ENCODE results near the gene TACSTD2. TPM values are rescaled to one million over a fixed set of nuclear protein-coding genes. Genes with fewer than 3 reads are reported as not detected.
A peak's percentile ranks its signal among the peaks of the same experiment; 100 is the strongest.

TACSTD2 gene
- total RNA-seq, 1 experiment from 2014 or later = 1.2 TPM

DNA sequence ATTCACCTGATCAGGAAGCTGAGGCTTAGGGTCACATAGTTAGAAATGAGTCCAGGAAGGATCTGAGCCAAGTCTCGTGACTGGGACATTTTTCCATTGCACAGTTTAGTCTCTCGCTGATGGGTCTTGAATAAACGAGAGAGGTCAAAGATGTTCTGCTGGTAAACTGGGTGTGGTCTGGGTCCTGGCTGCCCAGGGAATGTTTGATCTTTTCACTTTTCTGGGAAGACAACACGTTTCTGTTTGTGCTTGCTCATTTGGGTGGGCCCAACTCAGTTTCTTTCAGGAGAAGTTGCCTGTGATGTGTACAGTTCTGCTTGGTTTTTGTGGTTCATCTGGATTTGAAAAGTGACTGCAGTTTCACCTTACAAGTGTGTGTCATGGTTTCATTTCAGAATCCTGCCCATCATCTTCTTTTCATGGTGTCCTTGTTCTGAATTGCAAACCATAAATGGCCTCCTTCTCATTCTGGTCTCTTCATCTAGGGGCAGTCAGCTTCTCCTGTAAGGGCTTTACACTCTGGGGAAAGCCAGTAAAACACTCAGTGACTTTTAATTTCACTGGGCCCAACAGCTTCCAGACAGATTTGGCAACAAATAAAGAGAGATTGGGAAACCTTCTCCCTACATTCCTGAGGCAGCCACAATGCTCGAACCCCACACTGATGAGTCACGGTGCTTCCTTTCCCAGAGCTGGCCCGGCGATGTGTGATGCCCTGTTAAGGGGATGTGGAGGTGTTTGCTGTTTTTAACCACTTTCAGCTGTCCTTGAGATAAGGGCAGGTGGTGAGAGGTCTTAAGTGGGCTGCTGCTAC is 7.2 kb upstream of the TACSTD2 start:
- H2BK15ac ChIP-seq (ENCODE audit: low read depth, low read length) = no peak overlapping the region

More for the DNA sequence above, 7.2 kb upstream of the TACSTD2 start:
- Mint-ChIP-seq H3K4me3 (no peak overlapping the region), H3K9me3 (no peaks in the 10 kb centered on the region; a peak in 1 of 5 replicates), H3K4me1 (peaks cover 2 to 5% of the 10 kb centered on the region in 2 experiments; a peak in 2 of 4 replicates), H3K27ac (peak overlapping the region in 1 of 3 experiments; percentile 20; a peak in 1 of 7 replicates), H3K36me3 (ENCODE audit: insufficient read depth in 1 of 3, low read depth in 3 of 3) (no peaks in the 10 kb centered on the region), H3K27me3 (ENCODE audit: low read depth) (peaks cover 14% of the 10 kb centered on the region)
- no peak overlapping the region for H4K8ac ChIP-seq (replicated peaks; ENCODE audit: insufficient read length, low read depth, low read length)
- no peaks in the 10 kb centered on the region for H4K20me1 ChIP-seq (ENCODE audit: control insufficient read depth, insufficient read depth, insufficient read length)
- no peak overlapping the region for H4K91ac ChIP-seq (ENCODE audit: insufficient read length, low read depth, low read length)
- no peak overlapping the region for H3K4ac ChIP-seq (ENCODE audit: low read depth, low read length)
- H2AK5ac ChIP-seq (ENCODE audit: insufficient read length, low read length) = no peak overlapping the region
- no peak overlapping the region for H2BK5ac ChIP-seq (ENCODE audit: insufficient read length, low read length)
- no CpG with 5 or more reads among the region's 8 CpGs for WGBS (ENCODE audit: extremely low coverage, insufficient read length, low lambda C conversion rate)
- H3K79me1 ChIP-seq (ENCODE audit: insufficient read depth, low read depth, low read length, poor library complexity, severe bottlenecking) = no peaks in the 10 kb centered on the region
- no peak overlapping the region for H2BK12ac ChIP-seq (ENCODE audit: insufficient read length, low read depth, low read length)
- no peak overlapping the region for H2BK20ac ChIP-seq (ENCODE audit: low read depth, low read length, poor library complexity, severe bottlenecking)
- TF ChIP-seq, protein P1, sequence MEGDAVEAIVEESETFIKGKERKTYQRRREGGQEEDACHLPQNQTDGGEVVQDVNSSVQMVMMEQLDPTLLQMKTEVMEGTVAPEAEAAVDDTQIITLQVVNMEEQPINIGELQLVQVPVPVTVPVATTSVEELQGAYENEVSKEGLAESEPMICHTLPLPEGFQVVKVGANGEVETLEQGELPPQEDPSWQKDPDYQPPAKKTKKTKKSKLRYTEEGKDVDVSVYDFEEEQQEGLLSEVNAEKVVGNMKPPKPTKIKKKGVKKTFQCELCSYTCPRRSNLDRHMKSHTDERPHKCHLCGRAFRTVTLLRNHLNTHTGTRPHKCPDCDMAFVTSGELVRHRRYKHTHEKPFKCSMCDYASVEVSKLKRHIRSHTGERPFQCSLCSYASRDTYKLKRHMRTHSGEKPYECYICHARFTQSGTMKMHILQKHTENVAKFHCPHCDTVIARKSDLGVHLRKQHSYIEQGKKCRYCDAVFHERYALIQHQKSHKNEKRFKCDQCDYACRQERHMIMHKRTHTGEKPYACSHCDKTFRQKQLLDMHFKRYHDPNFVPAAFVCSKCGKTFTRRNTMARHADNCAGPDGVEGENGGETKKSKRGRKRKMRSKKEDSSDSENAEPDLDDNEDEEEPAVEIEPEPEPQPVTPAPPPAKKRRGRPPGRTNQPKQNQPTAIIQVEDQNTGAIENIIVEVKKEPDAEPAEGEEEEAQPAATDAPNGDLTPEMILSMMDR (conservative IDR thresholded peaks at IDR 0.05) = no peak
- H3K56ac ChIP-seq (ENCODE audit: insufficient read length, low read depth, low read length) = no peak overlapping the region
- no peak overlapping the region for H3K27ac ChIP-seq (ENCODE audit: insufficient read length, low read depth, low read length)
- no peaks in the 10 kb centered on the region for H3K79me2 ChIP-seq (ENCODE audit: insufficient read depth, low read length)
- no peaks in the 10 kb centered on the region for H3K23me2 ChIP-seq (ENCODE audit: insufficient read length, low read depth, low read length, poor library complexity, severe bottlenecking)
- no peak overlapping the region for H3K23ac ChIP-seq (ENCODE audit: insufficient read length, low read depth, low read length)
- H3T11ph ChIP-seq (ENCODE audit: low read length) = no peak overlapping the region
- no peak overlapping the region for H2BK120ac ChIP-seq (ENCODE audit: low read depth, low read length, poor library complexity, severe bottlenecking)
- no peaks in the 10 kb centered on the region; the same call in 1 of the 2 replicates for H3K4me1 ChIP-seq (ENCODE audit: insufficient read depth, low read length)
- H3K14ac ChIP-seq (ENCODE audit: insufficient read depth, low read length) = no peak overlapping the region
- H4K5ac ChIP-seq (ENCODE audit: insufficient read length, low read depth, low read length) = no peak overlapping the region
- no peak overlapping the region for H3K9ac ChIP-seq (ENCODE audit: extremely low read depth, insufficient read length, low read length)
- no peak overlapping the region for H3K18ac ChIP-seq (ENCODE audit: insufficient read length, low read depth, low read length)
- no peak overlapping the region for H2AFZ ChIP-seq (ENCODE audit: low read length)
- no peak overlapping the region for H3K4me2 ChIP-seq (ENCODE audit: insufficient read depth, insufficient read length, low read length)
- H3K27me3 ChIP-seq (ENCODE audit: insufficient read depth, low read length) = no peaks in the 10 kb centered on the region
- no peak for DNase-seq
- H3K9me3 ChIP-seq (ENCODE audit: control insufficient read depth, low read depth, low read length) = no peaks in the 10 kb centered on the region
